Ramos (cell line): ENCODE data around the gene LMBR1.
"Not testable (repeated sequence)": the region's sequence is repeated elsewhere in the genome, so short reads cannot be mapped to it uniquely, and the experiment has no call there.

ENCODE experiments used
- in situ Hi-C: fragments of 300-500 bp; cut with MboI; formaldehyde crosslinking; loops from one replicate; pipeline ENCODE4 v1.14.3; 2022; ENCODE audit warnings: low sequenced_read_pairs; ENCODE audit not compliant: unreplicated experiment

Gene LMBR1

DNA sequence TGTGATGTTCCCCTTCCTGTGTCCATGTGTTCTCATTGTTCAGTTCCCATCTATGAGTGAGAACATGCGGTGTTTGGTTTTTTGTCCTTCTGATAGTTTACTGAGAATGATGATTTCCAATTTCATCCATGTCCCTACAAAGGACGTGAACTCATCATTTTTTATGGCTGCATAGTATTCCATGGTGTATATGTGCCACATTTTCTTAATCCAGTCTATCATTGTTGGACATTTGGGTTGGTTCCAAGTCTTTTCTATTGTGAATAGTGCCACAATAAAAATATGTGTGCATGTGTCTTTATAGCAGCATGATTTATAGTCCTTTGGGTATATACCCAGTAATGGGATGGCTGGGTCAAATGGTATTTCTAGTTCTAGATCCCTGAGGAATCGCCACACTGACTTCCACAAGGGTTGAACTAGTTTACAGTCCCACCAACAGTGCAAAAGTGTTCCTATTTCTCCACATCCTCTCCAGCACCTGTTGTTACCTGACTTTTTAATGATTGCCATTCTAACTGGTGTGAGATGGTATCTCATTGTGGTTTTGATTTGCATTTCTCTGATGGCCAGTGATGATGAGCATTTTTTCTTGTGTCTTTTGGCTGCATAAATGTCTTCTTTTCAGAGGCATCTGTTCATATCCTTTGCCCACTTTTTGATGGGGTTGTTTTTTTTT, 16.7 kb upstream of the LMBR1 start:
- in situ Hi-C loops, result not testable (repeated sequence)

DNA sequence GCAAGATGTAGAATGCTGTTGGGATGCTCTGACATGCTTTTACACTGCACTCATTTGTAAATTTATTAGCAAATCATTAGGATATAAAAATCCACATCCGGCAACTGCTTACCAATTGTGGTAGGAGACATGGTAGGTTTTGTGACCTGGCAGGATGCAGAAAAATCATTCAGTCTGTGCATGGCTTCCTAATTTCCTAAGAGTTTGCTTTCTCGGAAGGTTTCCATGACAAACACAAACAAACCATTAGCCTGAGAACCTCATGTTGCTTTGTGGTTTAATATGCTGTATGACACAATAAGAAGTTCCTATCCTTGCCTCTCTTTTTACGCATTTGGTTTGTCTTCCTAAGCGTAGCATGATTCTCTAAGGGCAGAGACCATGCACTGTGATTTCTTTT, 14.7 kb upstream of the LMBR1 start:
- in situ Hi-C loops, result no loop called here

DNA sequence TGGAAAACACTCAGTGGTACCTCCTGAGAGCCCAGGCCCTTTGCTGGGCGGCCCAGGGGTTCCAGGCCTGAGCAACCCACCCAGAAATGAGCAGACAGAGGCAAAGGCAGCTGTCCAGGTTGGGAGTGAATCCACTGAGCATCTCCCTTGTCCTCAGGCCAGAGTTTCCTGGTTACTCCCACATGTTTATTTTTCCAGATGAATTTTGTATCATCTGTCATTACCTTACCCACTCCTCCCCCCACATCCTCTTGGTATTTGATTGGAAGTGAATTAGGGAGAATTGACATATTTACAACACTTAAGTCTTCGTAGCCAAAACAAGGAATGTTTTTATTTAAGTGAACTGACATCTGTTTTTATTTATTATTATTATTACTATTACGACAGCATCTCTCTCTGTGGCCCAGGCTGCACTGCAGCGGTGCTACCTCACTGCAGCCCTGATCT, 13.2 kb upstream of the LMBR1 start:
- in situ Hi-C loops, result no loop called here

DNA sequence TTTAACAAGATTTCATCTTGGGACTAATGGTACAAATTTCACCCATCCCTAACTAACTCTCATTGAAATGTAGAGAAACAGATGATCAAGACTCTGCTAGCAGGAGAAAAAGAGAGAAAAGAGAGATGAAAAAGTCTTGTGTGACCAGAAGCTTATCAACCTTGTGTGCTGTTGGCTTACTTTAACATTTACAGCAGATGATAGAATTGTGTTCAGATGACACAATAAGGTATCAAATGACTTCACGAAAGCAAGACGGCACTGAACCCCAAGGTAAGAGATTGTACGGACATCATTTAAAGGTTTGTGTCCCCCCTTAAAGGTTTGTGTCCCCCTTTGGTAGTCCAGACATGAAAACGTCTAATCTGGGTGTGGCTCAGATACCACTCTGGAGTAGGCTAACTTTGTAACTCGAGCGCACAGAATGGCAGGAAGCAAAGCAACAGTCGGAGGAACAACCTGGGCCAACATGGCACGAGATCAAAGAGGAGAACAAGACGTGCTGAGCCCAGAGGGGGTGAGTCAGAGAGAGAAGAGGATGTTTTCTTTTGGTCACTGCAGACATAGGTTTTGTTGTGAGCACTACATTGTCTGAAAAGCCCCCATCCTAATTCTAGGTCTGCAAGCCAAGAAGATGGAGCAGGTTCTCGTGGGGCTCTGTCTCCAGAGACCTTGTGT, 10.4 kb upstream of the LMBR1 start:
- in situ Hi-C loops, result no loop called here

DNA sequence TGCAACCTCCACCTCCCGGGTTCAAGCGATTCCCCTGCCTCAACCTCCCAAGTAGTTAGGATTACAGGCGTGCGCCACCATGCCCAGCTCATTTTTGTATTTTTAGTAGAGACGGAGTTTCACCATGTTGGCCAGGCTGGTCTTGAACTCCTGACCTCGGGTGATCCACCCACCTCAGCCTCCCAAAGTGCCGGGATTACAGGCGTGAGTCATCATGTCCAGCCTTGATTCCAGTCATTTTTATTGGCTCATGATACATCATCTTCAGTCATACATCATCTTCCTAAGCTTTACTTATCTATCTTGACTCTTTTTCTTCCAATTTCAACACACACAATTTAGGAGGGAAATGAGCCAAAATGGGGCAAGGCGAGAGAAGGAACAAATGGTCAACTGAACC, 7.1 kb upstream of the LMBR1 start:
- in situ Hi-C loops, result not testable (repeated sequence)

DNA sequence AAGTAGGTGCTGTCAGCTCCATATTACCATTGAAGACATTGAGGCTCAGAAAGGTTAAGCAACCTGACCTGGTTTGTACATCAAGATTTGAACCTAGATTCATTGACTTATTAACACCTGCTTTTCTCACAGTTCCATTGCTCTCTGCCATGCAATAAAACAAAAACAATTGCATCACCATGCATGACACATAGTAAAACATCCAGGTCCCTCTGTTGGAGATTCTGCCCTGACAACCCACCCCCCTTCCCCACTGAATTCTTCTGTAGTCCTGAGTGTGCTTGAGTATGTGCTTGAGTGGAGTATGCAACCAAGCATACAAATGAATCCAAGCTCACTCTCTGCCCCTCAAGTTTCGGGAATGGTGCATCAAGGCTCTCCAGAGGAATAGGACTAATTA, 6.0 kb upstream of the LMBR1 start:
- in situ Hi-C loops, result no loop called here

DNA sequence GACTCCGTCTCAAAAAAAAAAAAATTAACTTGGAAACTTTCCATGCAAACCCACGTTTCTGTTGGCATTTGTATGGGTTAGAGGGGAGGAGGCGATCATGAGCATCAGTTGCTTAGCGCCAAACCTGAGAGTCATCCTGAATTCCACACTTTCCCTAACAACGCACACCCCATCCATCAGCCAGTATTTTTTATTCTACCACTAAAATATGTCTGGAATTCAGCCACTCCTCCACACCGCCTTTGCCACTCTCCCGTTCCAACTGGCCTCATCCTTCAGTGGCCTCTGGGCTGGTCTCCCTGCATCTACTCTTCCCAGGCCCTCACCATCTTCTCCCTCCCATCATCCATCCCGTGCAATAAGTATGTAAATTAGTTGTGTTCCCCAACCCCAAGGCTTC, 4.7 kb upstream of the LMBR1 start:
- in situ Hi-C loops, result no loop called here

DNA sequence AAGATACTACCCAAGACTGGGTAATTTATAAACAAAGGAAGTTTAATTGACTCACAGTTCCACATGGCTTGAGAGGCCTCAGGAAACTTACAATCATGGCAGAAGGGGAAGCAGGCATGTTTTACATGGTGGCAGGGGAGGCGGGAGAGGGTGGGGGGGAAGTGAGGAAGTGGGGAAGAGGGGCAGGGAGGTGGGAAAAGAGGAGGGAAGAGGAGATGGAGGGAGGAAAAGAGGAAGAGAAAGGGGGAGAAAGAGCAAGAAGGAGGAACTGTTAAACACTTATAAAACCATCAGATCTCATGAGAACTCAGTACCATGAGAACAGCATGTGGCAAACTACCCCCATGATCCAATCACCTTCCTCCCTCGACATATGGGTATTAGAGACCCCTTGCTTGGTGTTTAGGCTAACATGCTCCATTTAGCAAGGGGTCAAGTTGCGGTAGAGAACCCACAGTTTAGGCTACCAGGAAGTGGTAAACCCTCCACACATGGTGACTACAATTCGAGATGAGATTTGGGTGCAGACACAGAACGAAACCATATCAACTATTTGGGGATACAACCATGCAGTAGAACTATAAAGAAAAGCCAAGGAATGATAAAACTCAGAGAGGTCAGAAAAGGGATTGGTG, 3.5 kb upstream of the LMBR1 start:
- in situ Hi-C loops, result no loop called here

DNA sequence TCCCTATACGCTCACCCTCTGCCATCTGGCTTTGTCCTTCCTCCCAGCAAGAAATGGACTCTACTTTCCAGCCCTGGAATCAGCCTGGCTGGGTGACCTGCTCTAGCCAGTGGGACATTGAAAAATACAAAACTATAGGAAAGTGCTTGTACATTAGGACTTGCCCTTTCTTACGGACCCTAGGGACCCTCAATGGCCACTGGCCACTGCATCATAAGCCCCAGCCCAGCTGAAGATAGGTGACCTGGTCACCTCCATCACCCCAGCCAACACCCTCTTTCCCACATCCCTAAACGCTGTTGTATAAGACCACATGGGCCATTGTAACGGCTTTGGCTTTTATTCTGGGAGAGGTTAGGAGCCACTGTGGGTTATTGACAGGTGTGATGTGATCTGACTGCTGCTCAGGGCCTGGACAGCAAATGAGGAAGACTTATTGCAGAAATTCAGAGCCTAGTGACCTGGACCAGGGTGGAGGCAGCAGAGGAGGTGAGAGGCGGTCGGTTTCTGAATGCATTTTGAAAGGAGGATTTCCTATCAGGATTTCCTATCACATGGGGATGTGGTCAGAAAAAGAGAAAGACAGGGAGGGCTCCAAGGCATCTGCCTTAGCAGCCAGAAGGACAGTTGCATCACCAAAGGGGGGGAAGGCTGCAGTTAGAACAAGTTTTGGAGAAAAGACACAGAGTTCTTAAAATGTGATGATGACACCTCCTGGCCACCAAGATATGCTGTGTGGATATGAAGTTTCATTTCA, 2.2 kb upstream of the LMBR1 start:
- in situ Hi-C loops, result no loop called here

DNA sequence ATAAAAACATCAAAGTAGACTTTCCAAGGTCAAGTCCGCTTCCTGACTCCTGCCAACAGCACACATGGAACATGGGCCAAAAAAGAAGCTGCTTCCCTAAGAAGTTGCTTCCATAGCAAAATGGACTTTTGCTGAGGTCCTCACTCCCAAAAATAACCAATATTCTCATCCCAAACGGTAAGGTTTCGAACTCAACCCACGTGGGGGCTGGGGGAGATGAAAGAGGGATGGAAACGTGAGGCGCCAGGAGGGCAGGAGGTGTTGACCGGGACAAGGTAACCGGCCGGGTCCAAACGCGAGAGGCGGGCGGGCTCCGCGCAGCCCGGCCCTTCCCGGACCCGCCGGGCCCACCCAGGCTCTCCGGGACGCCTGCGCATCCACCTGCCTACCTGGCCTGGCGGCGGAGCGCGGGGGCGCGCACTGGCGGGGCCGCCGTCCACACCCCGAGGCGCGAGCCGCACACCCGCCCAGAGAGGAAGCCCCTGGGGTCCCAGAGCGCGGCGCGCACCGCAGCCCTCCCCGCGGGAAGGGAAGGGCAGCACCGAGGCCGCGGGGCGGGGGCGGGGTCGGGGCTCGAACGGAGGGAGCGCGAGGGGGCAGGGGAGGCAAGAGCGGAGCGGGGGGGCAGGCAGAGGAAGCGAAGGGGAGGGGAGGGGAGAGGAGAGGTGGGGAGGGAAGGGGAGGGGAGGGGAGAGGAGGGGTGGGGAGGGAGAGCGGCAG, 742 bp downstream of the LMBR1 start:
- in situ Hi-C loops, result no loop called here

DNA sequence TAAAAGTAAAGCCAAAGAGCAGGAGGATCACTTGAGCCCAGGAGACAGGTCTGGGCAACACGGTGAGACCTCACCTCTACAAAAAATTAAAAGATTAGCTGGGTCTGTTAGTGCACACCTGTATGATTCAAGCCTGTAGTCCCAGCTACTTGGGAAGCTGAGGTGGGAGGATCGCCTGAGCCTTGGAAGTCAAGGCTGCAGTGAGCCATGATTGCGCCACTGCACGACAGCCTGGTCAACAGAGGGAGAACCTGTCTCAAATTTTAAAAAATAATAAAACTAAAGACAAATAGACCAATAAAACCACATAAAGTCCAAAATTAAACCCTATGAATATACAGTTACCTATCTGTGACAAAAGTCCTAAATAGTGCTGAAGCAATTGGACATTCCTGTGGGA, 3.2 kb downstream of the LMBR1 start:
- in situ Hi-C loops, result no loop called here

DNA sequence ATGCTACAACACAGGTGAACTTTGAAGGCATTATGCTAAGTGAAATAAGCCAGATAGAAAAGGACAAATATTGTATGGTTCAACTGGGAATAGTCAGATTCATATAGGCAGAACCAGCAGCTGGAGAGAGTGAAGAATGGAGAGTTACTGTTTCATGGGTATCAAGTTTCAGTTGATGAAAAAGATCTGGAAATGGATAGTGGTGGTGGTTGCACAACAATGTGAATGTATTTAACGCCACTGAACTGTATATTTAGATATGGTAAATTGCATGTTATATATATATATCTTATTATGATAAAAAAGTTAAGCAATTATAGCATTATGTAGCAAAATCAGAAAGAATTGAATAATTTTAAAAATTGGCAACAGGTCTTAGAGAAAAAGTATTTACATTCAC, 3.9 kb downstream of the LMBR1 start:
- in situ Hi-C loops, result no loop called here

DNA sequence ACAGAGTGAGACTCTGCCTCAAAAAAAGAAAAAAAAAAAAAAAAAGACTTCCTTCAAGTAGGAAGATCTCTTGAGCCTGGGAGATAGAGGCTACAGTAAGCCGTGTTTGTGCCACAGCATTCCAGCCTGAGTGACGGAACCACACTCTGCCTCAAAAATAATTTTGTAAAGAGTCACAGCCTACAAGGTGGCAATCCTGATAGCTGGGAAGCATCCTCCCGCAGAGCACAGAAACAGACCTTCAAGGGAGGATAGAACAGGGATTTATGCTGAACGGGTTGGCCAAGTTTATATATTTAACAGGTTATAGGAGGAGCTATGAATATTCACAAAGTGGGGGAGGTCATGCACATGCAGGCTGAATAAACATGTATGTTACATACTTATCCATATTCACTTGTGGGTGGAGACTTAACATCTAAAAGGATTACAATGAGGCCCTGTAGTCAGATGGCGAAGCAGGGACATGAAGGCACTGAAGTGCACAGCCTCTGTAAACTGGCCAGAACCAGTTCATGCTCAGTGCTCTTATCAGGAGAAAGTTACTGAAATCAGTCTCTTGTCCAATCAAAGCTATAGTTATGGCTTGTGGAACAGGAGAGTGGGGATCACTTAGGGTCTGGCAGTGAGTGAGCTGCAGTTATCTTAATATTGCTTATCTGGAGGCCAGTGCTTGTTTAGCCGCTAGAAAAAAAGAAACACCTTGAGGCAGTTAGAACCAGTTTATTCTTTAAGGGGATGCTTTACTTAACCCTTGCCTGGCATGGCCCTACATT, 6.8 kb downstream of the LMBR1 start:
- in situ Hi-C loops, result no loop called here

DNA sequence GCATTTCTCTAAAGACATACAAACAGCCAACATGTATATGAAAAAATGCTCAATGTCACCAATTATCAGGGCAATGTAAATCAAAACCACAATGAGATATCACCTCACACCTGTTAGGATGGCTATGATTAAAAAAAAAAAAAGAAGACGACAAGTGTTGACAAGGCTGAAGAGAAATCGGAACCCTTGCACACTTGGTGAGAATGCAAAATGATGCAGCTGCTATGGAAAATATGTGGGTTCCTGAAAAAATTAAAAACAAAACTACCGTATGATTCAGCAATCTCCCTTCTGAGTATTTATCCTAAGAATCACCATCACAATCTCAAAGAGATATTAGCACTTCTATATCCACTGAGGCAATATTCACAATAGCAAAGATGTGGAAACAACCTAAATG, 11.3 kb downstream of the LMBR1 start:
- in situ Hi-C loops, result no loop called here

DNA sequence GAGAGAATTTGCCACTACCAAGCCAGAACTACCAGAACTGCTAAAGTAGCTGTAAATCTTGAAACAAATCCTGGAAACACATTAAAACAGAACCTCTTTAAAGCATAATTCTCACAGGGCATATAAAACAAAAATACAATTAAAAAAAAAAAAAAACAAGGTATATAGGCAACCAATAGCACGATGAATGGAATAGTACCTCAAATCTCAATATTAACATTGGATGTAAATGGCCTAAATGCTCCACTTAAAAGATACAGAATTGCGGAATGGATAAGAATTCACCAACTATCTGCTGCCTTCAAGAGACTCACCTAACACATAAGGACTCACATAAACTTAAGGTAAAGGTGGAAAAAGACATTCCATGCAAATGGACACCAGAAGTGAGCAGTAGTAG, 17.2 kb downstream of the LMBR1 start:
- in situ Hi-C loops, result no loop called here

DNA sequence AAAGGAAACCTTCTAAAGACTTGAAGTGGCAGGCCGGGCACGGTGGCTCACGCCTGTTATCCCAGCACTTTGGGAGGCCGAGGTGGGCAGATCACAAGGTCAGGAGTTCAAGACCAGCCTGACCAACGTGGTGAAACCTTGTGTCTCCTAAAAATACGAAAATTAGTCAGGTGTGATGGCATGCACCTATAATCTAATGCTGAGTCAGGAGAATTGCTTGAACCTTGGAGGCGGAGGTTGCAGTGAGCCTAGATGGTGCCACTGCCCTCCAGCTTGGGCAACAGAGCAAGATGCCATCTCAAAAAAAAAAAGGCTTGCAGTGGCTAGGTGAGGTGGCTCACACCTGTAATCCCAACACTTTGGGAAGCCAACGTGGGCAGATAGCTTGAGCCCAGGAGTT, 24.6 kb downstream of the LMBR1 start:
- in situ Hi-C loops, result not testable (repeated sequence)

DNA sequence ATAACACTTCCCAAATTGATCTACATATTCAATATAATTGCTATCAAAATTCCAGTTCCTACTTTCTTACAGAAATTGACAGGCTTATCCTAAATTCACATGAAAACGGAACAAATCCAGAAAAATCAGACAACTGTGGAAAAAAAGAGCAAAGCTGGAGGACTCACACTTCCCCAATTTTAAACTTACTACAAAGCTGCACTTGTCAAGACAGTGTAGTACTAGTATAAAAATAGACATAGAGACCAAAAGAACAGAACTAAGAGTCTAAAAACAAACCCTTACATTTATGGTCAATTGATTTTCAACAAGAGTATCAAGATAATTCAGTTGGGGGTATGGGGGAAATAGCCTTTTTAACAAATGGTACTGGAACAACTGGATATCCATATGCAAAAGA, 27.5 kb downstream of the LMBR1 start:
- in situ Hi-C loops, result no loop called here

DNA sequence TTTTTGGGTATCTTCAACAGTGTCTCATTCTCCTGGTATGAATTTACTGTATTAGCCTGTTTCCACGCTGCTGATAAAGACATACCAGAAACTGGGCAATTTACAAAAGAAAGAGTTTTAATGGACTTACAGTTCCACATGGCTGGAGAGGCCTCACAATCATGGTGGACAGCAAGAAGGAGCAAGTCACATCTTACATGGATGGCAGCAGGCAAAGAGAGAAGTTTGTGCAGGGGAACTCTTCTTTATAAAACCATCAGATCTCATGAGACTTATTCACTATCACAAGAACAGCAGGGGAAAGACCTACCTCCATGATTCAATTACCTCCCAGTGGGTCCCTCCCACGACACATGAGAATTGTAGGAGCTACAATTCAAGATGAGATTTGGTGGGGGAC, 31.0 kb downstream of the LMBR1 start:
- in situ Hi-C loops, result not testable (repeated sequence)

DNA sequence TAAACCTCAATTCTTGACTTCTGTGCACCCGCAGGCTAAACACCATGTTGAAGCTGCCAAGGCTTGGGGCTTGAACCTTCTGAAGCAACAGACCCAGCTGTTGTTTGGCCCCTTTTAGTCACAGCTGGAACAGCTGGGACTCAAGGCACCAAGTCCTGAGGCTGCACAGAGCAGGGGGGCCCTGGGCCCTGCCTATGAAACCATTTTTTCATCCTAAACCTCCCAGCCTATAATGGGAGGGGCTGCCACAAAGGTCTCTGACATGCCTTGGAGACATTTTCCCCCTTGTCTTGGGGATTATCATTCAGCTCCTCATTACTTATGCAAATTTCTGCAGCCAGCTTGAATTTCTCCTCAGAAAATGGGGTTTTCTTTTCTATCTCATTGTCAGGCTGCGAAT, 31.8 kb downstream of the LMBR1 start:
- in situ Hi-C loops, result no loop called here

DNA sequence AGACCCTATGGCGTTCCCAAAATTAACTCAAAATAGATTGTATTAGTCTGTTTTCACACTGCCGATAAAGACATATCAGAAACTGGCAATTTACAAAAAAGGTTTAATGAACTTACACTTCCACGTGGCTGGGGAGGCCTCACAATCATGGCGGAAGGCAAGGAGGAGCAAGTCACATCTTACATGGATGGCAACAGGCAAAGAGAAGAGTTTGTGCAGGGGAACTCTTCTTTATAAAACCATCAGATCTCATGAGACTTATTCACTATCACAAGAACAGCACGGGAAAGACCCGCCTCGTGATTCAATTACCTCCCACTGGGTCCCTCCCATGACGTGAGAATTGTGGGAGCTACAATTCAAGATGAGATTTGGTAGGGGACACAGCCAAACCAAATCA, 32.9 kb downstream of the LMBR1 start:
- in situ Hi-C loops, result not testable (repeated sequence)
